Lung (tissue), 12 donors: ENCODE data around the gene TEC. TPM values are rescaled to one million over a fixed set of nuclear protein-coding genes. Genes with fewer than 3 reads are reported as not detected.

Experiments used
- ATAC-seq: fragments of 200-7000 bp; cut with Tn5 transposase; one replicate; pipeline ENCODE4 v1.9.1; 2020; ENCODE audit warnings: moderate number of reproducible peaks; ENCODE audit not compliant: insufficient read depth, low FRiP score
- DNase-seq, 3 donors: peaks; one replicate each; pipeline ENCODE4 v3.0.0-alpha.2; 2013 to 2017
- H3K27ac ChIP-seq, 2 donors: one replicate each; pipeline ENCODE4 v1.5.1; 2013; ENCODE audit warnings: mild to moderate bottlenecking in 2 of 2, moderate library complexity in 2 of 2, control low read depth in 1 of 2, inconsistent platforms in 1 of 2, low read depth in 1 of 2, low read length in 1 of 2
- H3K27me3 ChIP-seq, 3 donors: one replicate each; pipeline ENCODE4 v1.5.1; 2013; ENCODE audit warnings: low read length in 2 of 3; ENCODE audit not compliant: control insufficient read depth in 3 of 3, insufficient read depth in 3 of 3
- H3K36me3 ChIP-seq, 4 donors: one replicate each; pipeline ENCODE4 v1.5.1; 2013; ENCODE audit warnings: low read length in 4 of 4, mild to moderate bottlenecking in 1 of 4, moderate library complexity in 1 of 4; ENCODE audit not compliant: control insufficient read depth in 4 of 4, insufficient read depth in 4 of 4
- H3K4me1 ChIP-seq, 5 donors: one replicate each; pipeline ENCODE4 v1.5.1; 2013; ENCODE audit warnings: low read length in 5 of 5, mild to moderate bottlenecking in 2 of 5, moderate library complexity in 1 of 5; ENCODE audit not compliant: control insufficient read depth in 5 of 5, insufficient read depth in 5 of 5
- H3K4me3 ChIP-seq: one replicate; pipeline ENCODE4 v1.5.1; 2013; ENCODE audit warnings: mild to moderate bottlenecking, control low read depth, moderate library complexity
- H3K9ac ChIP-seq, 2 donors: one replicate each; pipeline ENCODE4 v1.5.1; 2013; ENCODE audit warnings: low read length in 2 of 2, control low read depth in 1 of 2; ENCODE audit not compliant: insufficient read depth in 1 of 2
- H3K9me3 ChIP-seq, 4 donors: one replicate each; pipeline ENCODE4 v1.5.1; 2013; ENCODE audit warnings: low read length in 3 of 4, mild to moderate bottlenecking in 1 of 4, moderate library complexity in 1 of 4; ENCODE audit not compliant: control insufficient read depth in 4 of 4, insufficient read depth in 3 of 4
- CTCF ChIP-seq: IDR thresholded peaks from 2 replicates; pipeline ENCODE4 v1.5.1; 2012; ENCODE audit warnings: mild to moderate bottlenecking; ENCODE audit errors: control extremely low read depth, extremely low read depth
- WGBS, 2 donors: extraction: QIAGEN DNeasy Blood & Tissue Kit; methylation state at CpG; one replicate each; pipeline ENCODE4 v1.1.7; 2013; 5-methylcytosine and 5-hydroxymethylcytosine counted together
- polyA plus RNA-seq, 2 donors: library from polyadenylated mRNA; stranded (reverse); fragments of 200-250 nt; gene quantifications; one replicate each; pipeline ENCODE4 v1.2.1, GENCODE V29; 2013
- total RNA-seq, 2 donors: library from RNA; depleted of rRNA in 1 of 2; stranded (reverse); fragments of >200 nt in 1 of 2; gene quantifications; one replicate each; pipeline ENCODE4 v1.2.1, GENCODE V29; 2014 to 2021
- donor health status: control.
- donor health status: control.
- donor health status: Bipolar disorder and iron deficiency.
- donor health status: healthy.
- donor health status: DM: yes; HTN: yes; CAD: no.

Gene TEC
- total and polyA plus RNA-seq, 4 donors = 2.0 to 19.8 (median 3.1) TPM

- Histone ChIP-seq H3K4me1 (no peaks in the 10 kb centered on the region), H3K4me3 (no peak overlapping the region), H3K27ac (no peak overlapping the region), H3K9me3 (no peaks in the 10 kb centered on the region), H3K9ac (no peak overlapping the region), H3K27me3 (no peaks in the 10 kb centered on the region), H3K36me3 (no peaks in the 10 kb centered on the region)
- no peak for ATAC-seq
- no peak for TF ChIP-seq CTCF
- 85 to 93% methylated on average over 2 of the region's 2 CpGs for WGBS, 2 donors
- peak in 1 of 3 donors; percentile 13 for DNase-seq
Measured at GRCh38 chr4:48308901-48309300, 39.3 kb upstream of the TEC start.

DNA sequence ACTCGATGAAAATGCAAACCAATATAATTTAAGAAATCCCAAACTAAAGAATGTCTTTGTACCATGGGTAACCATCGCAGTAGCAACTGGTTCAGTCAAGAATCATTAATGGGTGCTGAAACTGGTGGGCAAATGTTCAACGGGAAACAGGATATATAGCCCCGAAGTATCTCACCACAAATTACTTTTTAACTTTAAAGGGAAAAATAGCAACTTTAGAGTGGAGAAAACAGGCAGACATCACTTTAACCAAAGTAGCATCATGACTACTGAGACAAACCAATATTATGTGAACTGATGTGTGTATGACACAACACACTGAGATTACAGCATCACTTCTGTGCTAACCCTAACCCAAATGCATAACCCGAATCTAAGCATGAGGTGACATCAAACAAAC is 37.9 kb upstream of the TEC start:
- Histone ChIP-seq H3K4me1 (no peaks in the 10 kb centered on the region), H3K9me3 (no peaks in the 10 kb centered on the region), H3K9ac (no peak overlapping the region), H3K27ac (no peak overlapping the region), H3K27me3 (no peaks in the 10 kb centered on the region), H3K4me3 (no peak overlapping the region), H3K36me3 (no peaks in the 10 kb centered on the region)
- ATAC-seq (no peak), DNase-seq (no peak)
- TF ChIP-seq CTCF = no peak
- 89 to 91% methylated on average over 5 of the region's 5 CpGs for WGBS, 2 donors

GRCh38 chr4:48305508-48305907 is 35.9 kb upstream of the TEC start:
- 73 to 90% methylated on average over 3 of the region's 3 CpGs for WGBS, 2 donors
- no peak for ATAC-seq
- Histone ChIP-seq H3K9ac (no peak overlapping the region), H3K27ac (no peak overlapping the region), H3K9me3 (no peaks in the 10 kb centered on the region), H3K4me3 (no peak overlapping the region), H3K36me3 (no peaks in the 10 kb centered on the region), H3K4me1 (no peaks in the 10 kb centered on the region), H3K27me3 (no peaks in the 10 kb centered on the region)
- no peak for TF ChIP-seq CTCF
- no peak for DNase-seq

GRCh38 chr4:48300004-48300403 is 30.4 kb upstream of the TEC start:
- ATAC-seq (no peak), DNase-seq (no peak)
- no peak for TF ChIP-seq CTCF
- whole genome bisulfite sequencing, 2 donors = 74 to 92% methylated on average over 2 of the region's 2 CpGs
- no peaks in the 10 kb centered on the region for H3K27me3 ChIP-seq
- no peaks in the 10 kb centered on the region for H3K9me3 ChIP-seq
- no peaks in the 10 kb centered on the region for H3K4me1 ChIP-seq
- no peaks in the 10 kb centered on the region for H3K36me3 ChIP-seq
- H3K4me3 ChIP-seq = no peak overlapping the region
- H3K9ac ChIP-seq = no peak overlapping the region
- no peak overlapping the region for H3K27ac ChIP-seq
